Activated CD4-positive, alpha-beta T cell treated with anti-CD3 and anti-CD28 coated beads, Interleukin-2, Interleukin-4, amounts not matched to agents 100 ng/mL and 50 ng/mL, durations not matched to agents 16 hours and 8 hours (primary cell): ENCODE data around the gene SH3BP2.

Experiments used
- DNase-seq: peaks from one replicate; pipeline ENCODE4 v3.0.0-alpha.2; 2020; ENCODE audit warnings: low spot score

The SH3BP2 gene

DNA sequence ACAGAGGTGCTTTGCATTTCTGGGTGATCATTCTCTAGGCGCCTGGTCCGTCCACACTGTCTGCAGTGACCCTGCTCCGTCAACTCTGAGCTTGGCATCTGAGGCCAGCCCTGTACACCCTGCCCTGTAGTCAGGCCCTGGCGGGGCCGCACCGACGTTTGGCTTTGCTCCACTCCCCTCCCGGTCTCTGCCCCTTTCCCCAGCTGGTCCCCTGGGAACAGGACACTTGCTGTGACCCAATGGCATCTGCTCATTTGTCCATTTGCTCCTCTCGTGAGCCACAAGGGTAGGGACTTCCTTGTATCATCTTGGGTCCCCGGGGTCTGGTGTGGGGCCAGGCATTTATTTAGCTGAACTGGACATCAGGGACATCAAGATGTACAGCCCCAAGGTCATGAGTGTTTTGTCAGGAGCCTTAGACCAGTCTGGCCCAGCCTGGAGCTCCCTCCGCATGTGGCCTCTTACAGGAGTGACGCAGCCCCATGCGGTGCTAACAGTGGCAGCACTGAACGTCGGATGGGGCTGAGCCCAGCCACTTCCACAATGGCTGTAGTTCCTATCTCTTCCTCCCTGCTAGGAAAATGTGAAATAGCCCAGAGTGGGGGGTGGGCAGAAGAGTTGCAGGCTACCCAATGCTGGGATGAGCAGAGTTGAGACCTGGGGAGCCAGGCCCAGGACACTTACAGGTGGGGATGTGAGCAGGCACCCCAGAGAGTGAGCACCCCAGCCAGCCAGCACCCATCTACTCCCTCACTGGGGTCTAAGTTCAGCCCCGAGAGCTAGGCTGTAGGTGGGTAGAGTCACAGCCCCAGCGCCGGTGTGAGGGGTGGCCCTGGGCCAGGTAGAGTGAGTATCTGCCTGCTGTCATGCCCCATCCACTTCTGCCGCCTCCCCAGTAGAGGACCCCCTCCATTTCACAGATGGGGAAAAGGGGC is 2.0 kb upstream of the SH3BP2 start:
- DNase-seq = no peak

DNA sequence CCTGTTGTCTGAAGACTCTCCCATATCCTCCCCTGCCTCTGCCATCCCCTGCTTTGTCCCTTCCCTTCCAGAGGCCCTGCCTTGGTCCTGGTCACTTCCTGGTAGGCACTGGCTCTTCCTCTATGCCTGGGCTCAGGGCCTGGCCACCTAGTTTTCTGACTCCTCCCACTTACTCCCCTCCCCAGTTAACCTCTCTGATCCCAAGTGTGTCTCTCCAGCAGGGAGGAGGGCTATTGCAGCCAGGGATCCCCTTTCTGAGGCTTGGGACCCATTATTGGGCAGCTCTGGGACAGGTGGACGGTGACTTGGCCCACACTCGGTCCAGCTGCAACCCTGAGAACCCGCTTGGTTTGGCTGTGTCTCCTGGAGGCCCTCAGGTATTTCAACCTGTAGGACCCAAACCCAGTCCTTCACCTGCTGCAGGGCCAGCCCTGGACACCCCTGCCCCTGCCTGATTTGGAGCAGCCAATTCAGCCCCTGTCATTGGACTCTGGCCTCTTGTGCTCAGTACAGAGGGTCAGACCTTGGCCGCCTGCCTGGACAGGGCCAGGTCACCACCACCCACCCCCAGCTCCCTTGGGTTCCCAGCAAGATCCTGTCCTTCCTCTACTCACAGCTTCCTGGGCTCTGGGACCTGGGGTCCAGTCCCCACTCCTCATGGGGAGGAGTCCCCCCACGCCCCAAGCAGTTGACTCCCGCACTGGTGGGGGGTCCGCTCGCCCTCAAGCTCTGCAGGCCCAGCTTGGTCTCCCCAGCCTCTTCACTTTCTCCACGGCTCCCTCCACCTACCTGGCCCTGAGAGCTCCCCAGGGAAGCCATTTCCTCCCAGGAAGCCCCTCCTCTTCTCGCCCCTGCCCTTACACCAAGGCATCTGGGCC is 1.1 kb upstream of the SH3BP2 start:
- DNase-seq = no peak

DNA sequence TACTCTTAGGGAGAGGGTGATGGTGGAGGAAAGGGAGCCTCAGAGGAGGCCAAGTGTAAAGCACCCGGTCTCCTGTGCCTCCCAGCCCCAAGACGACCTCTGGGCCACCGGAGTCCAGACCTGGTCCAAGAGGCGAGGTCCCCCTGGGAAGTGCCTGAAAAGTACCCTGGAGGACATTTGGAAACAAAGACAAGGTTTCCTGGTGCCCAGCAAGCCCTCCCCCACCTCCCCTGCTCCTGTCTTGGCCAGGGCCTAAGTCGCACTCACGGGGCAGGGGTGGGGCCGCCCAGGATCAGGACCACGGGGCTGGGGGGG is 532 bp upstream of the SH3BP2 start:
- DNase-seq = no peak

DNA sequence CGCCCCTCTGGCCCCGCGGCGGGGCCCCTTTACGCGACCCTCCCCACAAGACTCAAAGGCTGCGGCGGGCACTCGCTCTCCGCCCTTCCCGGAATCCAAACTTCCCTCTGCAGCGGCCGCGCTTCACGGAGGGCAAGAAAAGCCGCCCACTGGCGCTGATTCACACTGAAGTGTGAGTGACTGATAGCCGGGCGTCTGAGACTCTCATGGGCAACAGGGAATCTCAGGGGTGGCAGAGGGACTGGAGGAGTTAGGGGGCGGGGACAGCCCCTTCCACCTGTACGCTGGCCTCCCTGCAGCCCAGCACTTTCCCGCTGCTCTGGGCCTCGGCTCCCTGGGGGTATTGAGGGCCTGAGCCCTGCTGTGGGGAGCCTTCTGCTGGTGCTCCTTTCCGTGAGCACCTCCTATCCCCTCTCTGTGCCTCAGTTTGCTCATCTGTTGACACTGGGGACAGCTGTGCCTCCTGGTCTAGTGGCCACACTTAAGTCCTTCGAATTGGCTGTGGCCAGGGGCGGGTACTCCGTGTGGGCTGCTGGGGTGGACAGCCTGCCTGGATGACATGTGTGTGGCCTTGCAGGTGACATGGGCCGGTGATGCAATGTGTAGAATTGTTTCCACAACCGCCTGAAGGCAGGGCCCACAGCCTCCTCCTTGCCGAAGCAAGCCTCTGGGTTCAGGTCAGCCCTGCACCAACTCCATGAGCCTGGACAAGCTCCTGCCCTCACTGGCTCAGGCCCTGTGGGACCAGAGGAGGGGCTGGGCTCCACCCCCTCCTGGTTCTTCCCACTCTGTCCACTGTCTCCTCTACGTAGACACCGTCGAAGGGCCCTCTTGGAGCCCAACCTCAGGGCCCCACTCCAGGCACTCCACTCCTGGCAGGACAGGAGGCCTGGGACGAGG is 951 bp downstream of the SH3BP2 start:
- DNase-seq = no peak

DNA sequence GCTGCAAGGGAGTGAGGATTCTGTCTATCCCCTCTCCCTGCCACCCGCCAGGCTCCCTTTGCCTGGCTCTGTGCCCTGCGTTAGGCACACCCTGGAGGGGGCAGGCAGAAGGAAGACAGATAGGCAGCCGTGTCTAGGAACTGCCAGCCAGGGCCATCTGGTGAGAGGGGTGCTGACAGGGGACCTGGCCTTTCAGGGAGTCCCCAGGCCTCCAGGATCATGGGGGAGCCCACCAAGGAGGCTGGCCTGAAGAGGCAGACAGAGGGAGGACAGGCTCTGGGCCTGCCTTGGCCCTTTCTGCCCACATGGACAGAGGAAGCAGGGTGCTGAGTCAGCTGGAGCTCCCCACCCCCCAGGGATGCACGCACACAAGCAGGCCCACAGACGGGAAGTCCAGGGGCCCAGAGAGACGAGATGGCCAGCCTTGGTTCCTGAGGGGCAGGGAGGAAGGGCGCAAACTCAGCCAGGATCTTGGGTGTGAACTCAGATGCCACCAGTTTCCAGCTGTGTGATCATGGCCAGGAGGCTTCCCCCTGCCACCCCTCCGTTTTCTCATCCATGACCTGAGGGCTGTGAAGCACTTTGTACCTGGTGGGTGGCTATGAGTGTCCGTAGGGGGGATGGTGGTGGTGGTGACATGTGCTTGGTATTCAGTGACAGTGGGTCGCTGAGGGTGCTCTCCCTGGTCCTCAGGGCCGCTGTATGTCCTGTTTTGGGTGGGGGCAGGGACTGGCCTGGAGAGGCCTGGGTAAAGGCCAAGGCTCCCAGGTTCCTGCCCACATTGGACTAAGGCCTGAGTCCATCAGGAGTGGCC is 1.8 kb downstream of the SH3BP2 start:
- DNase-seq = no peak

DNA sequence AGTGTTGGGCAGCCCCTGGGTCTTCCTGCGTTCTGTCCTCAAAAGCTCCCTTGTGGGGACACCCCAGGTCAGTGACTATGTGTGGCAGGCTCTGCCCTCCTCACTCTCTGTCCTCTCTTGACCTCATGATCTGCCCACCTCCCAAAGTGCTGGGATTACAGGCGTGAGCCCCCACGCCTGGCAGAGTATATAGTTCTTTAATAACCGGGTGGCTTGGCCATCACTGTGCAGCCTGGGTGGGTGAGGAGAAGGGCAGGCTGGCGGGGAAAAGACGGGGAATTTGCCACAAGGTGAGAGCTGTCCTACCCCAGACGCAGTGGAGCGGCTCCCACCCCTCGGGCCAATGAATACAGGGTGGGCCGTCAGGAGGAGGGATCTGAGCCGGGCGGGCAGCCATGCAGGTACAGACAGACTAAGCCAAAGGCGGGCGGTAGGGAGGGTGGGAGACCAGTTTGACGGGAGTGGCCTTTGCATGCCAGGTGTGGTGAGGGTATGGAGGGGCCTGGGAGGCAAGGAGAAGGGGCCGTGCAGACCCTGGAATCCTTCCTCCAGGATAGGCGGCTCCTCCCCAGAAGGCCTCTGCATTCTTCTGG is 2.5 kb downstream of the SH3BP2 start:
- DNase-seq = no peak

DNA sequence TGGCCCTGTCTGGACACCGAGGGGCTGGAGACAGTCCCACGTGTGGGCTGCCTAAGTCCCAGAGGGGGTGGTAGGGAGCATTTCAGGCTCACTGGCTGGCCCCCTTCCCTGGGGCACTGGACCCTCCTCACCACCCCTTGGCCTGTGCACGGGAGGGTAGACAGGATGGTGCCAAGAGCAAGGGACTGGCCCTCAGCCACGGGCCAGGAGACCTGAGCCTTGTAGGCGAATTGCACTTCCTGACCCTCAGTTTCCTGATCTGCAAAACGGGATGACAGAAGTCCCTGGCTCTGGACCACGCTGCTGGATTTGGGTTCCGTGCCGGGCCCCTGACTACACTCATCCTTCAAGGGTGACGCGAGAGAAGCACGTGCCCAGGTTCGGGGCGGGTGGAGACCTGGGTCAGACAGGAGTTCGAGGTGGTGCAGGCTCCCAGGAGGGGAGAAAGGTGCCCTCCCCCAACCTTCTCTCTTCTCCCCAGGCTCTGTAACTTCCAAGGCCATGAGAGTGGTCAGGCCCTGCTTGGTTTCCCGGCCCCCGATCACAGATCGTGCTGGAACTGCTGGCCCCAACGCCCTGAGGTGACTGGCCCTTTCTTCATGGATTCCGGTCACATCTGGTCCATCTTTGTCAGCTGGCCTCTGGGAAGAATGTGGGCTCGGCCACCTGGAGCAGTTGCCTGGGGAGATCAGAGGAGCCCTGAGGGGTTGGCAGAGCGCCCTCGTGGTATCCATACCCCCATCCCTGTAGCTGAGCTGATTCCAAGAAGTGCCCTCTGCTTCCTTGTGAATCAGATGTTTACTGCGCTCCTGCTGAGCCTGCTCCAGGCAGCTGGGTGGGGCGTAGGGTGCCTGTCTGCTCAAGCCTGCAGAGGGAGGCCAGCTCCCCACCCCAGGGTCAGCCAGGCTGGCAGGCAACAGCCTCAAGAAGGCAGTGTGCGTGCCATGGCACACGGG is 3.3 kb downstream of the SH3BP2 start:
- DNase-seq = no peak

DNA sequence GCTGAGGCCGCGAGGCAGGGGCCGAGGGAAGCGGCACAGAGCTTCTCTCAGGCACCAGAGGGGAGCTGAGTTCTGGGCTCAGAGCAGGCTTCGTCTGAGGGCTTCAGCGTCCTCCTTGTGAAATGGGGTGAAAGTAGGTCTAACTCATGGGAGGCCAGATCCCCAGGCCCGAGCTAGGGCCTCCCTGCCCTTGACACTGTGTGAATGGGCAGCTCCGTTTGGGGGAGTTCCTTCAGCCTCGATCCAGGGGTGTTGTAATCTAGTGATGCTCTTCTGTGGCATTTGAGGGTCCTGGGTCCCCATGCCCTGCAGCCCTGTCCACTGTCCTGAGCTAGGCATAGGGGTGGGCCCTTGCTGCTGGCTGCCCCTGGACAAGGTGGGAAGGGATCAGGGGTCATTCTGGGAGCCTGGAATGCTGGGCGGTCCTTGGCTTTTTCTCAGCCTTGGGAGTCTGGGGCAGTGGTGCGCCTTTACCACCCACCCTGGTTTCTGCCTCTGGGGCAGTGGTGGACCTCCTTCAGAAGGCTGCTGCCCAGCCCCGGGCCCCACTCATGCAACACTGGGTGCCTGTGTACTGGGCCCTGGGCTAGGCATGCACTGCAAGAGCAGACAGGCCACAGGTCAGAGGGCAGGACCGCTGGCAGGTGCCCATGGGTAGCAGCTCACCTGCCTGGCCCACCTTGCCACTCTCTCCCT is 4.1 kb downstream of the SH3BP2 start:
- no peak for DNase-seq

DNA sequence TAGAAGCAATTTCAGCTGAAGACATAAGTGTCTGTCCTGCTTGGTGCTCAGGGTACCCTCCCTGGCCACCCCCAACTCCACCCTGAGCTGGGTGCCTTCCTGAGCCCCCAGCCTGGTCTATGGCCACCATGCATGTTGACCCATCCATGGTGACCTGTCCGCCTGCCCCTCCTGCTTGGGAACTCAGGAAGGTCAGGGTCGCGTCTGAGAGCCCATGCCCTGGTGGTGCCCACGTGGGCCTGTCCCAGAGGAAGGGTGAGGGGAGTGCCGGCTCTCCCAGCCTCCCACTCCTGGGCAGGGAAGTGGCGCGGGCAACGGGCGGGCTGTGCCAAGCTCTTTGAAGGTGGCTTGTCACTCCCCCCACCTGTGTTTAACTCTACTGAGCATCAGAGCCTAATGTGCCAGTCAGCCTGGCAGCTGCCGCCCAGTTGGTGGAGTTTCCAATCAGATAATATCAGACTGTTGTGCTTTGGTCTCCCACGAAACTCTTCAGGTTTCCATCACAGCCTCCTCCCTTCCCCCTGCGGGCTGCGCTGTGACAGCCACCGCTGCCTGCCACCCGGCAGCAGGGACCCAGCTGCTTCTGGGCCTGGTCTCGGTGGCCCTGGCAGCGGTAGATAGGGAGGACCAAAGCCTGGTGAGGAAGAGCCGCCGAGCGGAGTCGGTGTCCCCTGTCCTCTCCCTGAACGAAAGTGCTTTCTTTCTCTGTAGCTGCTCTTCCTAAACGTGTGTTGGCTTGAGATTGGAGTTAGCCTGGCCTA is 4.8 kb downstream of the SH3BP2 start:
- peak; percentile 56 for DNase-seq

DNA sequence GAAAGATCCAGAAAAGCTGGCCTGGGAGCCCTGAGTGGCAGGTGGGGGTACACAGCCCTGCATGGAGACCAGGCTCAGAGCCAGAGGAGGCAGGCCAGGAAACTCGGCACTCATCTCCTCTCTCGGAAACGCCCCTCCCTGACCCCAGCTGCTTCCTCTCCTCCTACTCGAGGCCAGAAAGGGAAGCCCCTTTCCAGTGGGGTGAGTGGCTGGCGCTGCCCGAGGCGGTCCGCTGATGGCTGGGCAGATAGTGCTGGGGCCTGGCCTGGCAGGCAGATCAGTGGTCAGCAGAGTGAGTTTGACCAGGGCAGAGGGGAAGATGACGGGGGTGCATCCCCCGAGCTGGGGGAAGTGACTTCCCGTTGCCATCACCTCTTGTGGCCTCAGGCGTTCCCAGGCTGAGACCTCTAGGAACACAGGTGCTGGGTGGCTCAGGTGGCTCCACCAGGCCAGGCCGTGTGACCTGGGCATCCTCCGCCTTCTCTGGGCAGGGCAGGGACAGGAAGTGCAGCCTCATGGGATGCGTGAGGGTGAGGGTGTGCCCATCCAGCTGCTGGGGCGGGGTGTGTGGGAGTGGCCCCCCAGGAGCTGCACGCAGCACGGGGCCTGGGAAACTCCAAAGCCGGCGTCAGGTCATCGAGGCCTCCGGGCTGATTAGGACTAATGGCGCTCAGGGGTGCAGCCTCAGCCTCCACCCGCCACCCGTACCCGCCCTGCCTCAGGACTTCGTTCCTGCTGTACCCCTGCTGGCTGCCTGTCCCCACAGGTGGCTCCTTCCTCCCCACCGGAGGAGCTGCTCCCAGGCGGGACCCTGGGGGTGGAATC is 5.7 kb downstream of the SH3BP2 start:
- DNase-seq = peak; percentile 49

DNA sequence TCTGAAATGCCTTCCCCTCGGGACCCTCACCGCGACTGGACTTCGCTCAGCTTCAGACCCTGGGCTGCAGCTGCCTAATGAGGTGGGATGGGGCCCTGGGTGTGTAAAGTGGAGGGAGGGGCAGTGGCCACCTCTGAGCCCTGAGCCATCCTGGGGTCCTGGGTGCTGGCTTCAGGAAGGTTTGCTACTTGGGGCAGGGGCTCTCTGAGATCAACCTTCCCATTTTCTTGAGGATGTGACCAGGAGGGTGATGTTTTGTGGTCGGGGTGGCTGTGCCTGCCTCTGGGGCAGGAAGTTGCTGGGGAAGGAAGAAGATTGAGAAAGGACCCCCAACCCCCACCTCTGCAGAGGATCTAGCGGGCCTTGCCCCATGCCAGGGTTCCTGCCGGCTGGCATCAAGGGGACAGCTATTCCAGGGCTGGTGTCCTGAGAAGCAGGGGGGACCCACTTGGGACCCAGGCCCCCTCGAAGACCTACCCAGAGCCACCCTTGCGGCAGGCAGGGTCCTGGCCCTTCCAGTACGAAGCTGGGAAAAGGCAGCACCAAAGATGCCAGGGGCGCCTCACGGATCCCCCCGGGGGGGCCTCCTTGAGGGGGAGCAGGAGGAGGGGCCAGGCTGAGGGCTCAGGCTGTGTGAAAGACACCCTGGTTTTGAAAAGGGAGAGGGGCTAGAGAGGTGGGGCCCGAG is 6.5 kb downstream of the SH3BP2 start:
- no peak for DNase-seq

DNA sequence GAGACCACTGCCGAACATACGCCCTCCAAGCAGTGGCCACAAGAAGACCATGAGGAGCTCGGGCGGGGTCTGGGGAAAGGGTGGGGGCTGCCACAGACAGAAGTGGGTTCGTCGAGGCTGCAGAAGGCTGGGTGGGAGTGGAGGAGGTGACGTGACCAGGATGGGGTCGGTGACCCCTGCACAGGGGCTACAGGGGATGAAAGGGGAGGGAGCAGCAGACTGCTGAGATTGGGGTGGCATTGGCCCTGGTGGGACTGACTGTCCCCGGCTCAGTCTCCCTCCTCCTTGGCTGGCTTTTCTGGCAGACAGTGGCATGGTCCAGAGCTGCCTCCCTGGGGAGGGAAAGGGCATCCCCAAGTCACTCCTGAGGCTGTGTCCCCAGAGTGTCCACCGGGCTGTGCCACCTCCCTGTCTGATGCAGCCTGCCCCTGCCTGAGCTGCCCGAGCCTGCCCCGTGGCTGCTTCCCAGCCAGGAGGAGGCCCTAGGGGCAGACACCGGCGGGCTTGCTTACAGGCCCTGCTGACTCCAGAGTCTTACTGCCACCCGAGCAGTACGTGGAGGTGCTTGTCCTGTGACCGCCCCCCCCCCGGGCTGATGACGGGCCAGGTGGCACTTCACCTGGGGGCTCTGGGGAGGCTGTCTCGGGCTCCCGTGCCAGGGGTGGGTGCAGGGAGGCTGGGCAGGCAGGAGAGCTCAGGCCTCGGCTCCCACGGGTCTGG is 7.2 kb downstream of the SH3BP2 start:
- DNase-seq = no peak

DNA sequence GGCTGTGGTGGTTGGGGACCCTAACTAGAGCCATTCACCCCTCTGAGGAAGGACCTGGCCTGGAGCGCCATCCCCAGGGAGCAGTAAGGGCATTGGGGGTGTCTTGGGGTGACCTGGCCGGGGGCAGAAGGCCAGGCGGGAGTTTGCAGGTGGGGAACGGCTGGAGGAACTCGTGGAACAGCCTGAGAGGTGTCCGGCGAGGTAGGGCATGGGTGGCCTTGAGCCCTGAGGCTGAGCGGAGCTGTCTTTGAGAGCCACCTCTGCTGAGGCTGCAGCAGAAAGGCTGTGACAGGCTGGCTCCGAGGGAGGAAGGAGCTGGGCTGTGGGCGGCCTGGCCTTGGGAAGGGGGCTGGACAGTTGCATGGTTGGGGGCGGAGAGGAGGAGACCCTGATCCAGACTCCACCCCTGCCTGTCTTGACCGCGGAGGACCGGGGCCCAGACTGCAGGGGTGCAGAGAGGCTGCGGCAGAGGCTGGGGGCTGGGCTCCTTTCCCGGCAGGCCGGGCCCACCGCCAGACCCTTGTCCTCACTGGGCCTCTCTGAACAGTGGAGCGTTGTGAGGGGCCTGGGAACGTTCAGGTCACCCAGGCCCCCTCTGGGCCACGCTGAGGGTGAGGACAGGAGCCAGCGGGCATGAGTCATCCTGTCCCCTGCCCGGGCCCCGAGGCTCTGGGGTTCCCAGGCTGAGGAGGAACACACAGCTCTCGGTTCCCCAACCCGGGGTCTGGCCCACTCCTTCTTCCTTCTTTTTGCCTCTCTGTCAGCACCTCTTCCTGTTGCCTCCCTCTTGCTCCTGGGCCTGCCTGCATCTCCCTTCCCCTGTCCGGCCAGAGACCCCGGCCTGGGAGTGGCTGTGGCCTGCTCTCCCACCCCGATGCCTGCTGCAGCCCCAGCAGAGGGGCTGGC is 8.1 kb downstream of the SH3BP2 start:
- no peak for DNase-seq

DNA sequence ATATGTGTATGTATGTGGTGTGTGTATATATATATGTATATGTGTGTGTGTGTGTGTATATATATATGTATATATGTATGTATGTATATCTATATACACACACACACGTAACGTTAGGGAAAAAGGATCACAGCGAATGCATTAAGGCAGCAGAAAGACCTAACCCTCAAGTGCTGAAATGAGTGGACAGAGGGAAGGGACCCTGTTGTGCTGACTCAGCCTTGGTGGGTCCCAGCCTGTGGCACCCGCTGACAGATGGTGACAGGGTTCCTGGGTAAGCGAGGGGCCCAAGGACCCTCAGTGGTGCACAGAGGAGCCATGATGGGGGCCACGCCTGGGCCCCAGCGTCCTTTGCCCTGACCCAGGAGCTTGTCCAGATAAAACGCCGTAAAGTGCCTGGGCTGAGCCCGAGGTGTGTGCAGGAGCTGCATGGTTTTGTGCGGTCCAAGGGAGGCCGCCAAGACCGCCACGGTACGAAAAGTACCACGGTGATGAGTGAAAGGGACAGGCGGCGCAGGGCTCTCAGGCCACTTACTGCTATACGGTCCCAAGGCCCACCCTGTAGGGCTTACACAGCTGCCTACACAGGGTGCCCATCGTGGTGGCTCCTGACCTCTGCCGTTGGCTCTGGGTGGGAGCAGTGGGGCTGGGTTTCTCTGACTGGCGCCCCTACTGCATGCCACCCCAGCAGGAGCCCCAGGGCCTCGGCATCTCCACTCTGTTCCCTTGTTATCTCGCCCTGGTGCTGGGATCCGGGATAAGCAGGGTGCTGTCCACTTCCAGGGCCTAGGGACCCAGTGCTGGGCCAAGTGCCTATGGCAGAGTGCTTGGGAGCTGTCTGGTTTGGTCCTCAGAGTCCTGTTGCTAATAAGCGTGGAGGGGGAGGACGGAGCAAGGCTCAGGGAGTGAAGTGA is 10.0 kb downstream of the SH3BP2 start:
- no peak for DNase-seq
